Uterus (tissue), 4 donors: ENCODE measurements around the gene PSMC5. TPM values are rescaled to one million over a fixed set of nuclear protein-coding genes. Genes with fewer than 3 reads are reported as not detected.
"Not testable (repeated sequence)": the region's sequence is repeated elsewhere in the genome, so short reads cannot be mapped to it uniquely, and the experiment has no call there.

Experiments used
- DNase-seq, 2 donors: peaks; one replicate each; pipeline ENCODE4 v3.0.0-alpha.2; 2019 to 2020
- H3K27ac ChIP-seq, 2 donors: fragments of 200-600 bp; sonication (generic); 1 replicate in 1 of 2; 2 replicates in 1 of 2; pipeline ENCODE4 v1.5.1; 2016 to 2018
- H3K27me3 ChIP-seq, 2 donors: fragments of 200-600 bp; sonication (generic); one replicate each; pipeline ENCODE4 v1.5.1; 2018 to 2019; ENCODE audit warnings: control low read depth in 1 of 2
- H3K36me3 ChIP-seq, 2 donors: fragments of 200-600 bp; sonication (generic); one replicate each; pipeline ENCODE4 v1.5.1; 2019; ENCODE audit warnings: control low read depth in 1 of 2
- H3K4me1 ChIP-seq, 2 donors: fragments of 200-600 bp; sonication (generic); one replicate each; pipeline ENCODE4 v1.5.1; 2018 to 2019; ENCODE audit warnings: control low read depth in 1 of 2
- H3K4me3 ChIP-seq, 2 donors: fragments of 200-600 bp; sonication (generic); 1 replicate in 1 of 2; 2 replicates in 1 of 2; pipeline ENCODE4 v1.5.1; 2018 to 2019; ENCODE audit warnings: mild to moderate bottlenecking in 1 of 2
- H3K9me3 ChIP-seq, 2 donors: fragments of 200-600 bp; sonication (generic); one replicate each; pipeline ENCODE4 v1.5.1; 2019; ENCODE audit warnings: control low read depth in 1 of 2
- POLR2A ChIP-seq, 2 donors: fragments of 450-650 bp; IDR thresholded peaks; one replicate each; pipeline ENCODE4 v1.6.1; 2016; ENCODE audit warnings: antibody characterized with exemption in 2 of 2, mild to moderate bottlenecking in 1 of 2, moderate library complexity in 1 of 2
- intact Hi-C: fragments of 100-400 bp; cut with DNase I; formaldehyde crosslinking; loops from one replicate; pipeline ENCODE4 v1.15.1; 2023; ENCODE audit warnings: low total_unique reads
- total RNA-seq, 4 donors: library from RNA; depleted of rRNA in 3 of 4; stranded (reverse); fragments of >200 nt in 3 of 4; gene quantifications; one replicate each; pipeline versions ENCODE4 v1.1.0 to v1.2.4, GENCODE V29; 2014 to 2023
- TF ChIP-seq, protein P1 (sequence below), 4 experiments: fragments of 200-600 bp in 2 of 4; fragments of 450-650 bp in 2 of 4; sonication (generic) in 2 of 4; IDR thresholded peaks; one replicate each; pipeline ENCODE4 v1.5.1; 2016 to 2019; ENCODE audit warnings: antibody characterized with exemption in 4 of 4, mild to moderate bottlenecking in 2 of 4, moderate library complexity in 1 of 4
- donor health status: DM: yes; HTN: yes; CAD: no.

PSMC5 gene
- total RNA-seq, 4 donors from 2014 or later = 12.6 to 103 (median 40.2) TPM

GRCh38 chr17:63786117-63786516 lies 41.1 kb upstream of the PSMC5 start:
- no peak overlapping the region for H3K27ac ChIP-seq
- DNase-seq = no peak
- H3K36me3 ChIP-seq = no peaks in the 10 kb centered on the region
- H3K4me1 ChIP-seq = no peaks in the 10 kb centered on the region
- intact Hi-C loops = no loop called here
- H3K4me3 ChIP-seq = no peak overlapping the region
- no peaks in the 10 kb centered on the region for H3K27me3 ChIP-seq
- TF ChIP-seq, protein P1, sequence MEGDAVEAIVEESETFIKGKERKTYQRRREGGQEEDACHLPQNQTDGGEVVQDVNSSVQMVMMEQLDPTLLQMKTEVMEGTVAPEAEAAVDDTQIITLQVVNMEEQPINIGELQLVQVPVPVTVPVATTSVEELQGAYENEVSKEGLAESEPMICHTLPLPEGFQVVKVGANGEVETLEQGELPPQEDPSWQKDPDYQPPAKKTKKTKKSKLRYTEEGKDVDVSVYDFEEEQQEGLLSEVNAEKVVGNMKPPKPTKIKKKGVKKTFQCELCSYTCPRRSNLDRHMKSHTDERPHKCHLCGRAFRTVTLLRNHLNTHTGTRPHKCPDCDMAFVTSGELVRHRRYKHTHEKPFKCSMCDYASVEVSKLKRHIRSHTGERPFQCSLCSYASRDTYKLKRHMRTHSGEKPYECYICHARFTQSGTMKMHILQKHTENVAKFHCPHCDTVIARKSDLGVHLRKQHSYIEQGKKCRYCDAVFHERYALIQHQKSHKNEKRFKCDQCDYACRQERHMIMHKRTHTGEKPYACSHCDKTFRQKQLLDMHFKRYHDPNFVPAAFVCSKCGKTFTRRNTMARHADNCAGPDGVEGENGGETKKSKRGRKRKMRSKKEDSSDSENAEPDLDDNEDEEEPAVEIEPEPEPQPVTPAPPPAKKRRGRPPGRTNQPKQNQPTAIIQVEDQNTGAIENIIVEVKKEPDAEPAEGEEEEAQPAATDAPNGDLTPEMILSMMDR (IDR thresholded peaks at IDR 0.05) = no peak
- TF ChIP-seq POLR2A (IDR thresholded peaks at IDR 0.05) = no peak
- no peaks in the 10 kb centered on the region for H3K9me3 ChIP-seq

GRCh38 chr17:63786971-63787711 lies 40.1 kb upstream of the PSMC5 start:
- H3K4me1 ChIP-seq = no peaks in the 10 kb centered on the region

GRCh38 chr17:63790057-63790456 lies 37.2 kb upstream of the PSMC5 start:
- Histone ChIP-seq H3K9me3 (no peaks in the 10 kb centered on the region), H3K36me3 (no peaks in the 10 kb centered on the region), H3K4me1 (no peaks in the 10 kb centered on the region), H3K27me3 (no peaks in the 10 kb centered on the region), H3K4me3 (no peak overlapping the region), H3K27ac (no peak overlapping the region)
- no peak for TF ChIP-seq POLR2A (IDR thresholded peaks at IDR 0.05)
- TF ChIP-seq, protein P1 (IDR thresholded peaks at IDR 0.05) = no peak
- intact Hi-C loops = no loop called here
- DNase-seq = no peak

More at GRCh38 chr17:63786971-63787711, 40.1 kb upstream of the PSMC5 start:
- Histone ChIP-seq H3K36me3 (no peaks in the 10 kb centered on the region), H3K4me3 (no peak overlapping the region), H3K27ac (no peak overlapping the region), H3K27me3 (no peaks in the 10 kb centered on the region), H3K9me3 (no peaks in the 10 kb centered on the region)
- TF ChIP-seq, protein P1 (IDR thresholded peaks at IDR 0.05) = no peak
- no peak for TF ChIP-seq POLR2A (IDR thresholded peaks at IDR 0.05)
- no peak for DNase-seq
- intact Hi-C loops = no loop called here

DNA sequence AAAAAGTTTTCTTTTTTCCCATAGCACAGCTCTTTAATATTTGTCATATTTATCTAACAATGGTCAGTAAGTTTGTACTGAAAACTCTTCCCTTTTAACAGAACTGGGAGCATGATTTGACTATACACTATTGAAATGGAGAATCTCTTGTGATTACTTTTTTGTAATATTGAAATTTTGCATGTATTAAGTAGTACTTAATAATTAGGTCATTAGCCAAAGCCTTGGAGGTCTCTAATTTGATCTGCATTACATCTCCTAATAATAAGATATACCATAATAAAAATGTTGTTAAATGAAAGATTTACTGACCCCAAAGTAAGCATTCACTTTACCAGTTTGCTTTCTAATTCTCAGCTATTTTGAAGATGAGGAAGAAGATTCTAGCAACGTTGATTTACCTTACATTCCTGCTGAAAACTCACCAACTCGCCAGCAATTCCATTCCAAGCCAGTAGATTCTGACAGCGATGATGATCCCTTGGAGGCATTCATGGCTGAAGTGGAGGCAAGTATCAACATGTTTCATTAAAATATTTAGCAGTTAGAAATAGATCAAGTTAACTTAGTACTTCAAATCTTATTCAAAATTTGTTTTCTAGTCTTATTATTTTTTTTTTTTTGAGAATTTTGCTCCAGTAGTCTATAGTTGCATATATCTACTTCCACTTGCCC lies 35.0 kb upstream of the PSMC5 start:
- no peak overlapping the region for H3K4me3 ChIP-seq
- TF ChIP-seq, protein P1 (IDR thresholded peaks at IDR 0.05) = no peak
- no peak for TF ChIP-seq POLR2A (IDR thresholded peaks at IDR 0.05)
- intact Hi-C loops = no loop called here
- H3K4me1 ChIP-seq = no peaks in the 10 kb centered on the region
- no peaks in the 10 kb centered on the region for H3K9me3 ChIP-seq
- H3K27me3 ChIP-seq = no peaks in the 10 kb centered on the region
- H3K36me3 ChIP-seq = no peaks in the 10 kb centered on the region
- DNase-seq = no peak
- H3K27ac ChIP-seq = no peak overlapping the region

DNA sequence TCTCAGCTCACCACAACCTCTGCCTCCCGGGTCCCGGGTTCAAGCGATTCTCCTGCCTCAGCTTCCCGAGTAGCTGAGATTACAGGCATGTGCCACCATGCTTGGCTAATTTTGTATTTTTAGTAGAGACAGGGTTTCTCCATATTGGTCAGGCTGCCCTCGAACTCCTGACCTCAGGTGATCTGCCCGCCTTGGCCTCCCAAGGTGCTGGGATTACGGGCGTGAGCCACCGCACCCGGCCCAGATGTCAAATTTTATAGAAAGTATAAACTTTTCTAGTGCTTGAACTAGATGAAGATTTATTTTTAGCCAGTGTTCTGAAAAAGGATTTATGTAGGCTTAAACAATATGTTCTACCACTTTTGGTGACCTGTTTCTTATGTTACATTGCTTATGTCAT lies 30.9 kb upstream of the PSMC5 start:
- H3K27me3 ChIP-seq, H3K4me1 ChIP-seq, DNase-seq, H3K9me3 ChIP-seq, H3K4me3 ChIP-seq, H3K36me3 ChIP-seq, intact Hi-C loops, H3K27ac ChIP-seq: not testable (repeated sequence)
